Body of pancreas (tissue), 4 donors: ENCODE data around the gene HOGA1. TPM values are rescaled to one million over a fixed set of nuclear protein-coding genes. Genes with fewer than 3 reads are reported as not detected.
A peak's percentile ranks its signal among the peaks of the same experiment; 100 is the strongest.
"Not testable (repeated sequence)": the region's sequence is repeated elsewhere in the genome, so short reads cannot be mapped to it uniquely, and the experiment has no call there.

Experiments
- ATAC-seq: fragments of 150-250 bp; one replicate; pipeline ENCODE4 v1.9.1; 2016
- DNase-seq, 4 donors: peaks; one replicate each; pipeline ENCODE4 v3.0.0-alpha.2; 2019
- H3K27ac ChIP-seq, 4 donors: fragments of 200-600 bp; sonication (generic); 1 replicate in 3 of 4; 2 replicates in 1 of 4; pipeline versions ENCODE4 v1.5.1 to v1.6.1; 2016 to 2019; ENCODE audit warnings: mild to moderate bottlenecking in 1 of 4, mixed read lengths in 1 of 4, moderate library complexity in 1 of 4
- H3K27me3 ChIP-seq, 2 donors: fragments of 200-600 bp; sonication (generic); one replicate each; pipeline ENCODE4 v1.6.0; 2016; ENCODE audit warnings: mild to moderate bottlenecking in 1 of 2
- H3K36me3 ChIP-seq, 2 donors: fragments of 200-600 bp; sonication (generic); replicated peaks in 1 of 2; 2 replicates each; pipeline ENCODE4 v1.5.1; 2016; ENCODE audit warnings: low read depth in 2 of 2; ENCODE audit not compliant: insufficient read depth in 1 of 2
- H3K4me1 ChIP-seq: fragments of 200-600 bp; sonication (generic); one replicate; pipeline ENCODE4 v1.6.0; 2016
- H3K4me3 ChIP-seq, 2 donors: fragments of 200-600 bp; sonication (generic); 1 replicate in 1 of 2; 2 replicates in 1 of 2; pipeline ENCODE4 v1.5.1; 2016 to 2019
- H3K9me3 ChIP-seq, 3 donors: fragments of 200-600 bp; sonication (generic); 1 replicate in 2 of 3; 2 replicates in 1 of 3; pipeline ENCODE4 v1.5.1; 2016
- CTCF ChIP-seq, 7 experiments: fragments of 450-650 bp in 4 of 7; fragments of 200-600 bp in 3 of 7; sonication (generic) in 3 of 7; IDR thresholded peaks; one replicate each; pipeline ENCODE4 v1.5.1; 2016 to 2019; ENCODE audit warnings: antibody characterized with exemption in 7 of 7
- POLR2A ChIP-seq, 3 donors: fragments of 450-650 bp; IDR thresholded peaks; one replicate each; pipeline ENCODE4 v1.6.1; 2016; ENCODE audit warnings: antibody characterized with exemption in 3 of 3, mild to moderate bottlenecking in 2 of 3
- WGBS, 2 donors: methylation state at CpG; one replicate each; pipeline ENCODE4 v1.1.5; 2017; 5-methylcytosine and 5-hydroxymethylcytosine counted together
- intact Hi-C: fragments of 100-400 bp; cut with DNase I; formaldehyde crosslinking; loops from one replicate; pipeline ENCODE4 v1.15.1; 2023
- total RNA-seq, 2 donors: library from RNA; depleted of rRNA; stranded (reverse); fragments of >200 nt; gene quantifications; one replicate each; pipeline ENCODE4 v1.1.0, GENCODE V29; 2016

The HOGA1 gene
- total RNA-seq, 2 donors from 2014 or later: 7.3 to 16.3 TPM

GRCh38 chr10:97561386-97562077, 22.7 kb upstream of the HOGA1 start:
- WGBS, 2 donors: 65 to 76% methylated on average over 12 of the region's 12 CpGs
- H3K36me3 ChIP-seq, H3K9me3 ChIP-seq, H3K4me3 ChIP-seq, H3K4me1 ChIP-seq, ATAC-seq, intact Hi-C loops, H3K27me3 ChIP-seq, DNase-seq: not testable (repeated sequence)
- H3K27ac ChIP-seq: peak overlapping the region in 3 of 4 donors; percentile 32 to 73 (median 60)

GRCh38 chr10:97562329-97562728, 21.9 kb upstream of the HOGA1 start:
- ATAC-seq, H3K36me3 ChIP-seq, H3K27me3 ChIP-seq, H3K4me1 ChIP-seq, H3K9me3 ChIP-seq, H3K27ac ChIP-seq, intact Hi-C loops, DNase-seq, H3K4me3 ChIP-seq: not testable (repeated sequence)
- WGBS, 2 donors: 90 to 95% methylated on average over 5 of the region's 5 CpGs

- no peak for DNase-seq
- TF ChIP-seq POLR2A (IDR thresholded peaks at IDR 0.05): no peak
- no peak for TF ChIP-seq CTCF (IDR thresholded peaks at IDR 0.05)
- Histone ChIP-seq H3K9me3 (no peaks in the 10 kb centered on the region), H3K27ac (no peak overlapping the region), H3K4me1 (no peaks in the 10 kb centered on the region), H3K4me3 (no peak overlapping the region), H3K27me3 (no peaks in the 10 kb centered on the region), H3K36me3 (no peaks in the 10 kb centered on the region)
- 90 to 92% methylated on average over 4 of the region's 4 CpGs for WGBS, 2 donors
- ATAC-seq: no peak
- intact Hi-C loops: no loop called here
Measured at GRCh38 chr10:97563337-97563736, 20.9 kb upstream of the HOGA1 start.

GRCh38 chr10:97564776-97565175, 19.4 kb upstream of the HOGA1 start:
- ATAC-seq: no peak
- no peak for DNase-seq
- Histone ChIP-seq H3K4me3 (no peak overlapping the region), H3K36me3 (peaks cover 0 to 2% of the 10 kb centered on the region in 2 donors), H3K4me1 (no peaks in the 10 kb centered on the region), H3K27ac (no peak overlapping the region), H3K27me3 (no peaks in the 10 kb centered on the region), H3K9me3 (no peaks in the 10 kb centered on the region)
- intact Hi-C loops: no loop called here
- WGBS, 2 donors: 81 to 82% methylated on average over 4 of the region's 4 CpGs
- TF ChIP-seq CTCF (IDR thresholded peaks at IDR 0.05) (no peak), POLR2A (IDR thresholded peaks at IDR 0.05) (no peak)

- TF ChIP-seq POLR2A (IDR thresholded peaks at IDR 0.05) (no peak), CTCF (IDR thresholded peaks at IDR 0.05) (no peak)
- Histone ChIP-seq H3K27me3 (no peaks in the 10 kb centered on the region), H3K4me1 (peaks cover 12% of the 10 kb centered on the region), H3K27ac (no peak overlapping the region), H3K4me3 (no peak overlapping the region), H3K9me3 (no peaks in the 10 kb centered on the region), H3K36me3 (peaks cover 0 to 2% of the 10 kb centered on the region in 2 donors)
- WGBS, 2 donors: 95 to 100% methylated on average over 2 of the region's 2 CpGs
- no peak for ATAC-seq
- intact Hi-C loops: no loop called here
- no peak for DNase-seq
Measured at GRCh38 chr10:97566336-97566996, 17.7 kb upstream of the HOGA1 start.
